ENCODE results near the gene DSCAM. TPM values are rescaled to one million over a fixed set of nuclear protein-coding genes. Genes with fewer than 3 reads are reported as not detected.
"Not testable (repeated sequence)": the region's sequence is repeated elsewhere in the genome, so short reads cannot be mapped to it uniquely, and the experiment has no call there.

Gene DSCAM
- total and polyA plus RNA-seq, 2 donors (not counting 3 experiments of a cell fraction or from before 2014, with no cell fraction given), result not detected

- H3K27me3 ChIP-seq (ENCODE audit: control insufficient read depth in 2 of 2, insufficient read depth in 2 of 2, low read length in 2 of 2); H3K4me1 ChIP-seq (ENCODE audit: control insufficient read depth, extremely low read depth, insufficient read depth, low read length); intact Hi-C loops (cut with micrococcal nuclease); H3K36me3 ChIP-seq (ENCODE audit: control insufficient read depth in 2 of 2, extremely low read depth in 1 of 2, insufficient read depth in 2 of 2, low read length in 2 of 2); H3K9ac ChIP-seq (replicated peaks; ENCODE audit: extremely low read depth, insufficient read depth, low read length); DNase-seq (ENCODE audit: low read depth, low spot score); dilution Hi-C loops (cut with MboI; ENCODE audit: extremely low pct_ligation_motif_present, low sequenced_read_pairs); H2AFZ ChIP-seq (ENCODE audit: low read depth, low read length); POLR2A ChIA-PET; H3K9me3 ChIP-seq (replicated peaks; ENCODE audit: control insufficient read depth, insufficient read depth, low read length); BruUV-seq (replicated peaks); H3K27ac ChIP-seq (ENCODE audit: insufficient read depth, low read depth, low read length); H3K4me3 ChIP-seq (replicated peaks in 1 of 3; ENCODE audit: insufficient read depth in 1 of 3, low read depth in 1 of 3, low read length in 3 of 3); CTCF ChIA-PET; H3K9me1 ChIP-seq (replicated peaks; ENCODE audit: control insufficient read depth, extremely low read depth, insufficient read depth, low read length); FAIRE-seq; H4K20me1 ChIP-seq (replicated peaks; ENCODE audit: control insufficient read depth, extremely low read depth, insufficient read depth, low read length); H3K4me2 ChIP-seq (ENCODE audit: insufficient read depth, low read length); H3K79me2 ChIP-seq (ENCODE audit: control insufficient read depth, insufficient read depth, low read length): not testable (repeated sequence)
Measured at GRCh38 chr21:40033156-40033782, 813.7 kb downstream of the DSCAM start.

- H3K9me1 ChIP-seq (replicated peaks; ENCODE audit: control insufficient read depth, extremely low read depth, insufficient read depth, low read length), result no peaks in the 10 kb centered on the region
- no peaks in the 10 kb centered on the region for H3K4me1 ChIP-seq (ENCODE audit: control insufficient read depth, extremely low read depth, insufficient read depth, low read length)
- intact Hi-C loops (cut with micrococcal nuclease), result no loop called here
- H3K36me3 ChIP-seq (ENCODE audit: control insufficient read depth in 2 of 2, extremely low read depth in 1 of 2, insufficient read depth in 2 of 2, low read length in 2 of 2), result no peaks in the 10 kb centered on the region
- DNase-seq (ENCODE audit: low read depth, low spot score) (no peak), FAIRE-seq (no peak)
- no peak overlapping the region for H2AFZ ChIP-seq (ENCODE audit: low read depth, low read length)
- H3K79me2 ChIP-seq (ENCODE audit: control insufficient read depth, insufficient read depth, low read length), result no peaks in the 10 kb centered on the region
- POLR2A ChIA-PET, result no interaction called here
- H3K4me3 ChIP-seq (replicated peaks in 1 of 3; ENCODE audit: insufficient read depth in 1 of 3, low read depth in 1 of 3, low read length in 3 of 3), result no peak overlapping the region
- CTCF ChIA-PET, result no interaction called here
- BruUV-seq (replicated peaks), result no TSS peak
- no peak overlapping the region for H3K27ac ChIP-seq (ENCODE audit: insufficient read depth, low read depth, low read length)
- H3K9me3 ChIP-seq (replicated peaks; ENCODE audit: control insufficient read depth, insufficient read depth, low read length), result no peaks in the 10 kb centered on the region
- no peak overlapping the region for H3K4me2 ChIP-seq (ENCODE audit: insufficient read depth, low read length)
- dilution Hi-C loops (cut with MboI; ENCODE audit: extremely low pct_ligation_motif_present, low sequenced_read_pairs), result no loop called here
- H3K27me3 ChIP-seq (ENCODE audit: control insufficient read depth in 2 of 2, insufficient read depth in 2 of 2, low read length in 2 of 2), result no peaks in the 10 kb centered on the region
- H4K20me1 ChIP-seq (replicated peaks; ENCODE audit: control insufficient read depth, extremely low read depth, insufficient read depth, low read length), result no peaks in the 10 kb centered on the region
- TF ChIP-seq POLR2A (IDR thresholded peaks at IDR 0.05; ENCODE audit: low read depth, low read length) (no peak), MAX (IDR thresholded peaks at IDR 0.05; ENCODE audit: insufficient read depth, insufficient read length) (peak; percentile 31), POLR2AphosphoS5 (IDR thresholded peaks at IDR 0.05; ENCODE audit: insufficient read depth, low read depth, low read length) (no peak)
- no peak overlapping the region for H3K9ac ChIP-seq (replicated peaks; ENCODE audit: extremely low read depth, insufficient read depth, low read length)
Measured at GRCh38 chr21:40029888-40030287, 817.1 kb downstream of the DSCAM start.

GRCh38 chr21:40028393-40028792 is 818.6 kb downstream of the DSCAM start:
- H3K9me3 ChIP-seq (replicated peaks; ENCODE audit: control insufficient read depth, insufficient read depth, low read length); H3K4me2 ChIP-seq (ENCODE audit: insufficient read depth, low read length); CTCF ChIA-PET; H3K4me3 ChIP-seq (replicated peaks in 1 of 3; ENCODE audit: insufficient read depth in 1 of 3, low read depth in 1 of 3, low read length in 3 of 3); BruUV-seq (replicated peaks); H3K36me3 ChIP-seq (ENCODE audit: control insufficient read depth in 2 of 2, extremely low read depth in 1 of 2, insufficient read depth in 2 of 2, low read length in 2 of 2); FAIRE-seq; H3K79me2 ChIP-seq (ENCODE audit: control insufficient read depth, insufficient read depth, low read length); H3K27me3 ChIP-seq (ENCODE audit: control insufficient read depth in 2 of 2, insufficient read depth in 2 of 2, low read length in 2 of 2); intact Hi-C loops (cut with micrococcal nuclease); H3K9me1 ChIP-seq (replicated peaks; ENCODE audit: control insufficient read depth, extremely low read depth, insufficient read depth, low read length); H3K4me1 ChIP-seq (ENCODE audit: control insufficient read depth, extremely low read depth, insufficient read depth, low read length); dilution Hi-C loops (cut with MboI; ENCODE audit: extremely low pct_ligation_motif_present, low sequenced_read_pairs); POLR2A ChIA-PET; H4K20me1 ChIP-seq (replicated peaks; ENCODE audit: control insufficient read depth, extremely low read depth, insufficient read depth, low read length); DNase-seq (ENCODE audit: low read depth, low spot score); H2AFZ ChIP-seq (ENCODE audit: low read depth, low read length); H3K27ac ChIP-seq (ENCODE audit: insufficient read depth, low read depth, low read length); H3K9ac ChIP-seq (replicated peaks; ENCODE audit: extremely low read depth, insufficient read depth, low read length): not testable (repeated sequence)
